Natural killer cell treated with Interleukin-12 subunit alpha and Interleukin-12 subunit beta and Interleukin-15 and Interleukin-18, amount 100 ng/mL, for 72 hours (primary cell): ENCODE measurements around the gene AP1M2. TPM values are rescaled to one million over a fixed set of nuclear protein-coding genes. Genes with fewer than 3 reads are reported as not detected.
"Not testable (repeated sequence)": the region's sequence is repeated elsewhere in the genome, so short reads cannot be mapped to it uniquely, and the experiment has no call there.

ENCODE experiments used
- ATAC-seq, 2 donors: fragments of 150-1000 bp; cut with Tn5 transposase in 1 of 2; sonication (Bioruptor Pico), chemical (Tn5 transposase) in 1 of 2; 2 replicates each; pipeline ENCODE4 v1.10.0; 2021
- DNase-seq: peaks from one replicate; pipeline ENCODE4 v3.0.0; 2022; ENCODE audit warnings: low spot score
- H3K27ac Mint-ChIP-seq, 2 donors: 1 replicate in 1 of 2; 2 replicates in 1 of 2; pipeline ENCODE4 v1.8.0; 2022; ENCODE audit warnings: mixed read lengths in 2 of 2, mild to moderate bottlenecking in 1 of 2, moderate library complexity in 1 of 2
- H3K27me3 Mint-ChIP-seq, 2 donors: 1 replicate in 1 of 2; 2 replicates in 1 of 2; pipeline ENCODE4 v1.8.0; 2022; ENCODE audit warnings: mixed read lengths in 2 of 2
- H3K36me3 Mint-ChIP-seq: one replicate; pipeline ENCODE4 v1.8.0; 2022; ENCODE audit warnings: mixed read lengths
- H3K4me1 Mint-ChIP-seq, 2 donors: 1 replicate in 1 of 2; 2 replicates in 1 of 2; pipeline ENCODE4 v1.8.0; 2022; ENCODE audit warnings: low read depth in 2 of 2, mixed read lengths in 2 of 2, mild to moderate bottlenecking in 1 of 2
- H3K4me3 Mint-ChIP-seq: one replicate; pipeline ENCODE4 v1.8.0; 2022; ENCODE audit warnings: mixed read lengths
- H3K9me3 Mint-ChIP-seq: 2 replicates; pipeline ENCODE4 v1.8.0; 2022; ENCODE audit warnings: mixed read lengths
- total RNA-seq, 2 donors: library from RNA; stranded (reverse); gene quantifications; one replicate each; pipeline ENCODE4 v1.2.3, GENCODE V29; 2022

The AP1M2 gene
- total RNA-seq, 2 donors from 2014 or later: not detected

DNA sequence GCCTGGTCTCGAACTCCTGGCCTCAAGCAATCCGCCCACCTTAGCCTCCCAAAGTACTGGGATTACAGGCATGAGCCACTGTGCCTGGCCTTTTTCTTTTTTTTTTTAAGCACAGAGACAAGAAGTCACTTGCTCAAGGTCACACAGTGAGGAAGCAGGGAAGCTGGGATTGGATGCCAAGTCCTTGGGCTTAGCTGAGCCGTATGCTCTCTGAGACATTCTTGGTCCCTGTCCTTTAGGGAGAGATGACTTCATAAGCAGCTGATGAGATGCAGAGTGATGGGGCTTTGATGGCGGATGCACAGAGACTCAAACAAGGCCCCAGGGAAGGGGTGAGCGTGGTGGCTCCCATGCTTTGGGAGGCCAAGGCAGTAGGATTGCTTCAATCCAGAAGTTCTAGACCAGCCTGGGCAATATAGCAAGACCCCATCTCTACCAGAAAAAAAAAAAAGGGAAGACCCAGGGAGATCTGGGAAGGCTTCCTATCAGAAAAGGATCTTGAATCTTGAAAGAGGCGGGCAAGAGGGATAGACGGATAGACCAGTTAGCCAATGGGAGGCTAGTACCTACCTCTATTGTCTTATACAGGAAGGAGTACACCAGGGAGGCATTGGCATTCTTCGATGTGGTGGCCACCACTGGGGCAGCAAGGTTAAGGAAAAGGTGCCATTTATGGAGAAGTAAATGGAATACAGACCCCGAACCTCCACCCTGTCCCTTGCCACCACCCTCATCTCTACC, 3.9 kb downstream of the AP1M2 start:
- DNase-seq: no peak

DNA sequence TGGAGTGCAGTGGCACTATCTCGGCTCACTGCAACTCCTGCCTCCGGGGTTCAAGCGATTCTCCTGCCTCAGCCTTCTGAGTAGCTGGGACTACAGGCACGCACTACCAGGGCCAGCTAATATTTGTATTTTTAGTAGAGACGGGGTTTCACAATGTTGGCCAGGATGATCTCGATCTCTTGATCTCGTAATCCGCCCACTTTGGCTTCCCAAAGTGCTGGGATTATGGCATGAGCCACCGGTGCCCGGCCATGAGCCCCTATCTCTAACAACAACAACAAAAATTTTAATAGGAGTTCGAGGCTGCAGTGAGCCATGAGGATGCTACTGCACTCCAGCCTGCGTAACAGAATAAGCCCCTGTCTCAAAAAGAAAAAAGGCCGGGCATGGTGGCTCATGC, 5.0 kb downstream of the AP1M2 start:
- Mint-ChIP-seq H3K27me3 (peaks cover 0 to under 1% of the 10 kb centered on the region in 2 donors), H3K4me1 (peaks cover 11 to 12% of the 10 kb centered on the region in 2 donors), H3K27ac (no peak overlapping the region), H3K4me3 (no peak overlapping the region), H3K36me3 (no peaks in the 10 kb centered on the region), H3K9me3 (no peaks in the 10 kb centered on the region)
- DNase-seq (no peak), ATAC-seq (no peak)

More for the DNA sequence above, 3.9 kb downstream of the AP1M2 start:
- ATAC-seq: no peak
- H3K36me3 Mint-ChIP-seq: no peaks in the 10 kb centered on the region
- peaks cover 7 to 12% of the 10 kb centered on the region in 2 donors for H3K27me3 Mint-ChIP-seq
- H3K4me3 Mint-ChIP-seq: no peak overlapping the region
- H3K9me3 Mint-ChIP-seq: peaks cover 5% of the 10 kb centered on the region
- H3K4me1 Mint-ChIP-seq: peaks cover 18 to 20% of the 10 kb centered on the region in 2 donors
- no peak overlapping the region for H3K27ac Mint-ChIP-seq

DNA sequence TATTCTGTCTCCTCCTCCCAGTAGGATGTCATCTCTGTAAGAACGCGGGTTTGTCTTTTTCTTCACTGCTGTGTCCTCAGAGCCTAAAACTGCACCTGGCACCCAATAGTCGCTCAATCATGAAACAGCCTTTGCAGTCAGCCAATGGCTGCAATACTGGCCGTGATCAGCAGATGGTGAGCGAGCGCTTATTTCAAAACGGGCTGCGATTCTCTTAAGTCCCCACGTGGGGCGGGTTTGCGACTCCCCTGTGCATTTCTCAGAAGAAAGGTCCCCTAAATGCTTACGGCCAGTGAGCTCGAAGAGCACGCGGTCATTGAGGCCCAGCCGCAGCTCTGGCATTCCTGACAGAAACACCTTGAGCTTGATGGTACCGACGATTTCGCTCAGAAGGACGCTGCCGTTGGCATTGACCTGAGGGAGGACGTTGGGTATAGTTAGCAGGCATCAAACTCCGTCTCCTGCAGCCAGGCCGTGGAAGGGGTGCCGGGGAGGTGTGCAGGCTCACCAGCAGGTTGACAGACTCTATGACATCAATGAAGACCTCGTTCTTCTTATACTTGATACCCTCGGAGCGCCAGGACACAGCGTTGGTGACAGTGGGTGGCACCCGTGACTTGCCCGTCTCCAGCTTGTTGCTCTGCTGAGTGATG, 6.0 kb downstream of the AP1M2 start:
- Mint-ChIP-seq H3K4me3 (peak overlapping the region; percentile 1), H3K27ac (peak overlapping the region in 1 of 2 donors; percentile 25), H3K27me3 (no peaks in the 10 kb centered on the region), H3K9me3 (no peaks in the 10 kb centered on the region), H3K36me3 (no peaks in the 10 kb centered on the region), H3K4me1 (peaks cover 11 to 12% of the 10 kb centered on the region in 2 donors)
- peak; percentile 91 to 93 for ATAC-seq
- DNase-seq: peak; percentile 91

DNA sequence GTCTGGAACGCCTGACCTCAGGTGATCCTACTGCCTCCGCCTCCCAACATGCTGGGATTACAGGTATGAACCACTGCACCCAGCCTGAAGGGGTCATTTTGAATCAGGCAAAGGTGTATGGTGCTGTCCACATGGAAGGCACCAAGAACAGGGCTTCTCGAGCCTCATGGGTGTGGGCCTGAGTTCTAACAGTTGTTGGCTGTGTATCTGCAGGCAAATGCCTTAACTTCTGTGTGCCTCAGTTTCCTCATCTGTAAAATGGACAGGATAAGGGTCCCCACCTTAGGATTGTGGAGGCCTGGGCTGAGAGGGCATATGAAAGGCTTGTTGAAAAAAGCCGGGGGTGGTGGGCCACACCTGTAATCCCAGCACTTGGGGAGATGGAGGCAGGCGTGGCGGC, 9.2 kb downstream of the AP1M2 start:
- no peaks in the 10 kb centered on the region for H3K36me3 Mint-ChIP-seq
- H3K27me3 Mint-ChIP-seq: no peaks in the 10 kb centered on the region
- ATAC-seq (no peak), DNase-seq (no peak)
- no peak overlapping the region for H3K4me3 Mint-ChIP-seq
- H3K9me3 Mint-ChIP-seq: no peaks in the 10 kb centered on the region
- peaks cover 7 to 9% of the 10 kb centered on the region in 2 donors for H3K4me1 Mint-ChIP-seq
- H3K27ac Mint-ChIP-seq: no peak overlapping the region

DNA sequence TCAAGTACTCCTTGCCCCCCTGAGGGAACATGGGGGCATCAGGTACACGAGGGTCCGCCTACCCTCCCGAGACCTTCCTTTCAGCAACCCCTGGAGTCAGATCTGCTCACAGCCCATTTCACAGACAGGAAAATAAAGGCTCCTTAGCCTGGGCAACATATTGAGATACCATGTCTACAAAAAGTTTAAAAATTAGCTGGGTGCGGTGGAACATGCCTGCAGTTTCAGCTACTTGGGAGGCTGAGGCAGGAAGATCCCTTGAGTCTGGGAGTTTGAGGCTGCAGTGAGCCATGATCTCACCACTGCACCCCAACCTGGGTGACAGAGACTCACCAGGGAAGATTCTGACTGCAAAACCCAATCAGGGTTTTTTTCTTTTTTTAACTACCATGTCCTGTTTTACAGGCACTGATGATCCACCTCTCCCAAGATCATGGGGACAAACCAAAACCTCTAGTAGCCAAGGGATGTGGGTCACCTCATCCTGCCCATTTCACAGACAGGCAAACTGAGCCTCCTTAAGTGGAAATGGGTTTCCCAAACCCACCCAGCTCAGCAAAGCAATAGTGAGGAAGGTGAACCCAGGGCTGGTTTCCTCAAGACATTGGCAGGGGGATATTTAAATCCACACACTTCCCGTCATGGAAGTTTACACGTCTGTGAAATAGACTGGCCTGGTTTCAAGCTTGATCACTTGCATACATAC, 11.9 kb downstream of the AP1M2 start:
- no peaks in the 10 kb centered on the region for H3K36me3 Mint-ChIP-seq
- no peaks in the 10 kb centered on the region for H3K27me3 Mint-ChIP-seq
- DNase-seq: no peak
- H3K27ac Mint-ChIP-seq: peak overlapping the region in 1 of 2 donors; percentile 35
- no peak overlapping the region for H3K4me3 Mint-ChIP-seq
- H3K9me3 Mint-ChIP-seq: no peaks in the 10 kb centered on the region
- no peak for ATAC-seq
- H3K4me1 Mint-ChIP-seq: peaks cover 8 to 9% of the 10 kb centered on the region in 2 donors

DNA sequence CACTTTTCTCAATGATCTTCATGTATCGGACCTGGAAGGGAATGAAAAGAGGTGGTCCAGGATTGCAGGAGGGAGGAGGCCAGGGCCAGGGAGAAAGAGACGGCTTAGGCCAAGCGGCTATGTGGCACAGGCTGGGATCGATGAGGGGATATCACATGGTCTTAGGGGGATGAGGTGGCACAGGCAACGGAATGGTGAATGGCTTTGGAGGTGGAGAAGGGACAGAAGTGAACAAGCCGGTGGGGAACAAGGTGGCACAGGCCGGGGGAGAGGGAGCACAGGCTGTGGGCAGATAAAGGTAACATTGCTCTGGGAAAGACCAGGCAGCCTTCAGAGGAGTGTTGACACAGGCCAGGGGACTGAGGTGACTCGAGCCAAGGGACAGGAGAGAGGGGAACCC, 12.7 kb downstream of the AP1M2 start:
- Mint-ChIP-seq H3K9me3 (no peaks in the 10 kb centered on the region), H3K4me3 (no peak overlapping the region), H3K4me1 (peaks cover 9 to 10% of the 10 kb centered on the region in 2 donors), H3K27ac (peak overlapping the region; percentile 6 to 13), H3K36me3 (no peaks in the 10 kb centered on the region), H3K27me3 (no peaks in the 10 kb centered on the region)
- ATAC-seq (peak in 1 of 2 donors; percentile 4), DNase-seq (no peak)

DNA sequence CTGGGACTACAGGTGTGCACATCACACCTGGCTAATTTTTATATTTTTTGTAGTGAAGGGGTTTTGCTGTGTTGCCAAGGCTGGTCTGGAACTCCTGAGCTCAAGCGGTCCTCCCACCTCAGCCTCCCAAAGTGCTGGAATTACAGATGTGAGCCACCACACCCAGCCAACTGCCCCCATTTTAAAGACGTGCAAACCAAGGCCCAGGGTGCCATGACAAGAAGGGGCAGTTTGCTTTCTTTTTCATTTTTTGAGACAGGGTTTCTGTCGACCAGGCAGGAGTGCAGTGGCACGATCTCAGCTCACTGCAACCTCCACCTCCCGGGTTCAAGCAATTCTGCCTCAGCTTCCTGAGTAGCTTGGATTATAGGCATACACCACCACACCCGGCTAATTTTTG, 13.3 kb downstream of the AP1M2 start:
- ATAC-seq, H3K4me3 Mint-ChIP-seq, H3K27ac Mint-ChIP-seq, H3K9me3 Mint-ChIP-seq, DNase-seq, H3K36me3 Mint-ChIP-seq, H3K27me3 Mint-ChIP-seq: not testable (repeated sequence)
- peaks cover 16% of the 10 kb centered on the region in 2 donors for H3K4me1 Mint-ChIP-seq

DNA sequence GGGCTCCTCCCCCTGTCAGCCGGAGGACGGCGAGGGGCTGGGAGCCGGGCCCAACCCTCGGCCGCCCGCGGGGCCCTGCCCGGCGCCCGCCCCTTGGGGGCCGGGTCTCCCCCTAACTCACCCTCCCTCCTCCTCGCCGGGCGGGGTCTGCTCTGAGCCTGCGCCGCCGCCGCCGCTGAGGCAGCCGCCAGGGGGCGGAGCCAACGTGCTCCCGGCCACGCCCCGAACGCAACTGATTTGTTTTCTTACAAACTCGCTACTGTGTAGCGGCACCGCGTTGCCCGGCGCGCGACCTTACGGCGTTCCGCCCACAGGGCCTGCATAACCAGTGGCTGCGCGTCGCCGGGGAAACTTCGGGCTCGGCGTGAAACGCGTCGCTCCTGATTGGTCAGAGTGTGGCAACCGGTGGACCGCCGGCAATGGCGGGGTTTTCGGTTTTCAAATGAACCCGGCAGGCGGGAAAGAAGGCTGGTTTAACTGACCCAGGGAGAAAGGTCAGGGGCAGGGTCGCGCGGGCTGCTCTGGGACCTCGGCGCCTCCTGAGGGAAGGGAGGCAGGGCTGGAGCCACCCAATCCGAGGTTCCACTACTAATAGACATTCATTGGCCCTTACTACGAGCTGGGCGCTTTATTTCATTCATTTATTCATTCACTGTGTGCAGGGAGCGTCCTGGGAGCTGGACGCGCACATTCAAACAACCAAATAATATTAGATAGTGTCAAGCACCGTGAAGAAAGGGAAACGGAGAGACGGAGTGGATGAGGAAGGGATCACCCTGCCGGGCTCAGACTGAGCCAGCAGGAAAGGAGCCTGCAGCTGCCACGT, 18.1 kb downstream of the AP1M2 start, which contains the start of gene CDKN2D:
TSS of gene CDKN2D (minus strand) at position 154 of the 826 bp plus-strand sequence. CDS start 326 bp downstream, outside the sequence.
- H3K4me1 Mint-ChIP-seq: peaks cover 52 to 54% of the 10 kb centered on the region in 2 donors
- peak within 1 kb of the TSS; percentile 93 for H3K4me3 Mint-ChIP-seq
- H3K27ac Mint-ChIP-seq: peak within 1 kb of the TSS; percentile 98 to 100
- DNase-seq (peak; percentile 100), ATAC-seq (peak; percentile 86 to 88)
- H3K9me3 Mint-ChIP-seq: no peaks in the 10 kb centered on the region
- H3K36me3 Mint-ChIP-seq: no peaks in the 10 kb centered on the region
- no peaks in the 10 kb centered on the region for H3K27me3 Mint-ChIP-seq

DNA sequence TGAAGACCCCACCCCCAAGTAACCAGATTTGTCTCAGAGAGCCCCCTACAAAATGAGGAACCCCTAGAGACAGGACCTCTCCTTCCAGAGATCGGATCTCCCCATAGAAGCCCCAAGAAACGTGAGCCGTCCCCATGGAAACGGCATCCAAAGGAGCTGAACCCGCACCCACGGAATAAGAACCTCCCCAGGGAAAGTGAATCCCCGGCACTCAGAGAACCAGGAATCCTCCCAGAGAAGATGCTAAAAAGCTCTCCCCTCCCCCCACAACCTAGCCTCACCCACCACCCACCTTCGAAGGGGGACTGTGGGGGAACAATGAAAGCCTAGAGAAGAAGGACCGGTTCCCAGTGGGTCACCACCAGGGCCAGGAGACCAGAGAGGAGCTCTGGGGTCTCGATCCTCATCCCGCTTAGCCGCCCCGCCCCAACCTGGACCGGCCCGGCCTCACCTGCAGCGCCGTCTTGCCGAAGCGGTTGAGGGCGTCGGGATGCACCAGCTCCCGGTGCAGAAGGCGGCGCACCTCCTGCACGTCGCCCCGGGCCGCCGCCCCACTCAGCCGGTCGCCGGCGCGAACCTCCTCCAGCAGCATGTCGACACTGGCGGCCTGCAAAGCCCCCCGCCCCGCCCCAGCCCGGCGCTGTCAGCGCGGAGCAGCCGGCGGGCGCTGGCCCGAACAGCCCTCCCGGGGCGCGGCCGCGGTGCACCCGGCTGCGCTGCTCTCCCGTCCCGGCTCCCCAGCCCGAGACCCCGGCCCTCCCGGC, 18.9 kb downstream of the AP1M2 start:
- DNase-seq: no peak
- no peaks in the 10 kb centered on the region for H3K36me3 Mint-ChIP-seq
- peaks cover 52 to 54% of the 10 kb centered on the region in 2 donors for H3K4me1 Mint-ChIP-seq

DNA sequence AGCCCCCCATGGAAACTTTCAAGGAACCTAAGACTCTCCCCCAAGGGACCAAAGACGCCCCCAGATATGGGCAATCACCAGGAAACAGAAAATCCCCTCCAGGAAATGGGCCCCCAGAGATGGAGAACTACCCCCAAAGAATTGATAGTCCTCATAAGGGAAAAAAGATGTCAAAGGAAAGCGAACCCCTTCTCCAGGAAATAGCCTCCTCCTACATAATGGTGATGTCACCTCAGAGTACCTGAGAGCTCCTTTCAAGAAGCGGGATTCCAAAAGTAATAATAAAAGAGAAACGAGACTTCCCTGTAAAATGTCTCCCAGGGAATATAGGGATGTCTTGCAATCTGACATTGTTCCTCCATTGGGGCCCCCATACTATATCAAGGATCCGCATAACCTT, 19.5 kb downstream of the AP1M2 start:
- H3K4me1 Mint-ChIP-seq: peaks cover 52 to 54% of the 10 kb centered on the region in 2 donors
- H3K27me3 Mint-ChIP-seq: no peaks in the 10 kb centered on the region
- H3K36me3 Mint-ChIP-seq: no peaks in the 10 kb centered on the region
- peak overlapping the region; percentile 93 for H3K4me3 Mint-ChIP-seq
- no peaks in the 10 kb centered on the region for H3K9me3 Mint-ChIP-seq
- no peak for ATAC-seq
- peak overlapping the region; percentile 96 to 100 for H3K27ac Mint-ChIP-seq
- no peak for DNase-seq

More for the DNA sequence above, 18.9 kb downstream of the AP1M2 start:
- H3K27ac Mint-ChIP-seq: peak overlapping the region; percentile 96 to 100
- no peaks in the 10 kb centered on the region for H3K27me3 Mint-ChIP-seq
- peak in 1 of 2 donors; percentile 0 for ATAC-seq
- peak overlapping the region; percentile 93 for H3K4me3 Mint-ChIP-seq
- H3K9me3 Mint-ChIP-seq: no peaks in the 10 kb centered on the region

DNA sequence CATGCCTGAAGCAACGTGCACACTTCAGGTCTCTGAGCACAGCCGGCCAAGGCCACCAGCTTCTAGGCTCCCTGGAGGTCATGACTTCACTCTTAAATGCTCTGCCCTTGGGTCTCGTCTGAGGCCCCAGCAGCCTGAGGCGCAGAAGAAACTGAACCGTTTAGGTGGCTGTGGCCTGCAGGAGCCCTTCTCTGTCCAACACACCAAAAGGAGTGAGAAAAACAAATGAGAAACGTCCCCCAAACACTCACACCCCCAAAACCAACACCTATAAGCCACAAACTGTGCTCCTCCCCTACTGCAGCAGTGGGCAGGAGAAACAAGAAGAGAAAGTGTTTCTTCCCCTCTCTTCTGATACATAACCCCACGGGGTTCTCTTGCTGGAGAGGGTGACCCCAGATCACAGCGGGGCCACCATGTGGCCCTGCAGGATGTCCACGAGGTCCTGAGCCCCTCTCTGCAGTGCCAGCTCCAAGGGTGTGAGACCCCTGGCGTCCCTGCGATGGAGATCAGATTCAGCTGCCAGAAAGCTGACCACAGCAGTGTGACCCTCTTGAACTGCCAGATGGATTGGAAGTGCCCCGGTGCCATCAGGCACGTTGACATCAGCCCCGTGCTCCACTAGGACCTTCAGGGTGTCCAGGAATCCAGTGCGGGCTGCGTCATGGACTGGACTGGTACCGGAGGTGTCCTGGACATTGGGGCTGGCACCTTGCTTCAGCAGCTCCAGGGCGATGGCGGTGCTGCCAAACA, 20.3 kb downstream of the AP1M2 start:
- ATAC-seq (peak; percentile 25 to 57), DNase-seq (peak; percentile 90)
- Mint-ChIP-seq H3K27ac (peak overlapping the region; percentile 96 to 100), H3K4me3 (peak overlapping the region; percentile 93), H3K9me3 (no peaks in the 10 kb centered on the region), H3K36me3 (no peaks in the 10 kb centered on the region), H3K4me1 (peaks cover 46 to 47% of the 10 kb centered on the region in 2 donors), H3K27me3 (no peaks in the 10 kb centered on the region)

DNA sequence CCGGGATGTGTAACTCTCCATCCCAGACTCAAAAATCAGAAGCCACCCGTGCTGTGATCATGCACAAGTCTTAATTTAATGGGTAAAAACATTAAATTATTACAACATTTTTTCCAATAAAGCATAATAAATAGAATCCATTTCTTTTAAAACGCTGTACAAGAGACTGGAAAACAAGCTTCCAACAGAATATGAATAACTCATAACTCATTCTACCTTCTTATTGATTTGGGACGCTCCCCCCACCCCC, 20.8 kb downstream of the AP1M2 start:
- peak overlapping the region; percentile 96 to 100 for H3K27ac Mint-ChIP-seq

More for the DNA sequence above, 20.8 kb downstream of the AP1M2 start:
- Mint-ChIP-seq H3K4me1 (peaks cover 47 to 50% of the 10 kb centered on the region in 2 donors), H3K36me3 (no peaks in the 10 kb centered on the region), H3K4me3 (peak overlapping the region; percentile 93), H3K9me3 (no peaks in the 10 kb centered on the region), H3K27me3 (no peaks in the 10 kb centered on the region)
- ATAC-seq (no peak), DNase-seq (no peak)
